Measurements from ENCODE around the gene AZIN2.
"Not testable (repeated sequence)": the region's sequence is repeated elsewhere in the genome, so short reads cannot be mapped to it uniquely, and the experiment has no call there.

AZIN2 gene

DNA sequence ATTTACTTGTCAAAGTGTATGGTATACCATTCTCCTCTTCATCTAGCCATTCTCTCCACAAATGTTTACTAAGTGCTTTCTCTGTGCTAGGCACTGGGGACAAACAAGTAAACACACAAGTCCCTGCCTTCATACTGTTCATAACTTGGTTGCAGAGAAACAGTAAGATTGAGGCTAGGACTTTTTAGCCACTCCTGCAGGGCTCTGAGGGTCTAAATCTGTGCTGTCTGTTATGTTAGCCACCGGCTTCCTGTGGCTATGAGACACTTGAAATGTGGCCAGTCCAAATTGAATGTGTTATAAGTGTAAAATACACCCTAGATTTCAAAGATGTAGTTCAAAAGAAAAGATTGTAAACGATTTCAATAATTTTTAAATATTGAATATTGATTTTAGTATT lies 50.2 kb downstream of the AZIN2 start:
- DNase-seq, result no peak

DNA sequence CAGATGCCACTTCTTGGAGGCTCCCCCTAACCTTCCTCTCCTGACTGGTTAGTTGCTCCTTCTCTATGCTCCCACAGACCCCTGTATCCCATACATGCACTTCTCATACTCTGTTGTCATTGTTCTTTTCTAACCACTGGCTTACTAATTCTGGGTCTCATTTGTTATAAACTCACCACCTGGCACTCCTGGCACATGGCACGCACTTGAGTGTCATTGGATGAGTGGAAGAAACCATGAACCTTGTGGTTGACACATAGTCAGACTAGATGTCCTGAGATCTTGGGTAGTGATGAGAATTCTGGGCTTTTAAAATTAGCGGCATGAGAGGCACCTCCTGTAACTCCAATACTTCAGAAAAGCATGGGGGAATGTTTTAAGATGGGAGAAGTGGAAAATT lies 51.6 kb downstream of the AZIN2 start:
- DNase-seq, result no peak

- DNase-seq, result no peak
Measured at GRCh38 chr1:33133478-33134105, 52.6 kb downstream of the AZIN2 start.

DNA sequence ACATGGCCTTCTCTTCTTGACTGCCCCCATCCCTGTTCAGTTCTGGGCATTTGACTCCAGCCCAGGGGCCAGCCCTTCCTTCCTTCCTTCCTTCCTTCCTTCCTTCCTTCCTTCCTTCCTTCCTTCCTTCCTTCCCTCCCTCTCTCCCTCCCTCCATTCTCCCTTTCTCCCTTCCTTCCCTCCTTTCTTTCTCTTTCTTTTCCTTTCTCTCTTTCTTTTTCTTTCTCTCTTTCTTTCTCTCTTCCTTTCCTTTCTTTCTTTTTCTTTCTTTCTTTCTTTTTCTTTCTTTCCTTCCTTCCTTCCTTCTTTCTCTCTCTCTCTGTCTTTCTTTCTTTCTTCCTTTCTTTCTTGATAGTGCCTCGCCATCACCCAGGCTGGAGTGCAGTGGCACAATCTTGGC lies 55.1 kb downstream of the AZIN2 start:
- not testable (repeated sequence) for DNase-seq

GRCh38 chr1:33137800-33138199 lies 56.8 kb downstream of the AZIN2 start:
- DNase-seq, result peak; percentile 34

- no peak for DNase-seq
Measured at GRCh38 chr1:33140153-33141149, 59.5 kb downstream of the AZIN2 start.

DNA sequence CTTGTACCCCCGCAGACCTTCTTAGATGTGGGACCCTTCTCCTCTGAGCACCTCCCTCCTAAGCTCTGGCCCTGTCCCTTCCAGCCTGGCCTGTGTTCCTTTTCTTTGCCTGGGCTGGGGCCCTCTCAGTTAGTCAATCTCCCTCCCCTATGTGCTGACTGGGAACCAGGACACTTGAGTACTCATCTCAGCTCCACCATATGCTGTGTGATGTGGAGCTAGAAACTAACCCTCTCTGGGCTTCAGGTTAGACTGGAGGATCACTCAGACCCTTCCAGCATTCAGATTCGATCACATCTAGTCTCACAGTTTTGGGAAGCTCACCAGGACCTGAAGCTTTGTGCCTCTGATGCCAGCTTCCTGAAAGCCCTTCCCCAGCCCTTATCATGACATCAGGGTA lies 60.3 kb downstream of the AZIN2 start:
- no peak for DNase-seq

DNA sequence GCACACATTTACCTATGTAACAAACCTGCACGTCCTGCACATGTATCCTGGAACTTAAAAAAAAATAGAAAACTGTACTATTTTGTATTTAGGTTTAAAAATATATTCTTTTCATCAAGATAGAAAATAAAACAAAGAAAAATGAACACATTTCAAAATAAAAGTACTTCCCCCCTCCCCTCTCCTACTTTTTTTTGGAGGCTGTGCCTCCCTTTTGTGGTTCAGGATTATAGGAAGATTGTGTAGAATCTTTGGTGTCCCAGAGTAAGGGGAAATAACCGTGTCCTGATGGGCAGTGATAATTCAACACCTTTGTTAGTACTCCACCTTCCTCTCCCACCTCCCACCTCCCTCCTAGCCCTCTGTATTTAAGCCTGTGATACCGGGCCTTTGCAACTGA lies 60.8 kb downstream of the AZIN2 start:
- DNase-seq, result no peak

GRCh38 chr1:33142483-33143064 lies 61.6 kb downstream of the AZIN2 start:
- no peak for DNase-seq

- no peak for DNase-seq
Measured at GRCh38 chr1:33143176-33143575, 62.2 kb downstream of the AZIN2 start.

DNA sequence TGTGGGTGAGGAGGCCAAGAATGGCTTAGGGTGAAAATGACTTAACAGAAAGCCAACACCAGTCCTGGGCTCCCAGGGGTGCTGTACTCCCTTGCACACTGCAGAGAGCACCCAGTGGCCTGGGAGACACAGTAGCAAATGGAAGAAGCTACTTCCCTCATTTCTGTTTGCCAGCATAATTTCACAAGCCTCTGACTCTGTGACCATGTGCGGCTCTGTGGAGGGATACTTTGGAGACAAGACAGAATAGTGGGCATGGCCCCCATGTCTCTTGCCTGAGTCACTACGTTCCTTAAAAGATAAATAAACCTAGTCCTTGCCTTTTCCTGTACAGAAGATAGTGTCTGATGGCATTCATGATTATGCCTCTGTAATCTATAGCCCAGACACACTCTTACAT lies 62.7 kb downstream of the AZIN2 start:
- no peak for DNase-seq

GRCh38 chr1:33146003-33146402 lies 65.0 kb downstream of the AZIN2 start:
- no peak for DNase-seq

GRCh38 chr1:33147275-33147996 lies 66.5 kb downstream of the AZIN2 start:
- no peak for DNase-seq

GRCh38 chr1:33147997-33148314 lies 67.0 kb downstream of the AZIN2 start:
- DNase-seq, result no peak

- DNase-seq, result no peak
Measured at GRCh38 chr1:33148615-33149014, 67.7 kb downstream of the AZIN2 start.

- DNase-seq, result no peak
Measured at GRCh38 chr1:33149453-33150190, 68.7 kb downstream of the AZIN2 start.

DNA sequence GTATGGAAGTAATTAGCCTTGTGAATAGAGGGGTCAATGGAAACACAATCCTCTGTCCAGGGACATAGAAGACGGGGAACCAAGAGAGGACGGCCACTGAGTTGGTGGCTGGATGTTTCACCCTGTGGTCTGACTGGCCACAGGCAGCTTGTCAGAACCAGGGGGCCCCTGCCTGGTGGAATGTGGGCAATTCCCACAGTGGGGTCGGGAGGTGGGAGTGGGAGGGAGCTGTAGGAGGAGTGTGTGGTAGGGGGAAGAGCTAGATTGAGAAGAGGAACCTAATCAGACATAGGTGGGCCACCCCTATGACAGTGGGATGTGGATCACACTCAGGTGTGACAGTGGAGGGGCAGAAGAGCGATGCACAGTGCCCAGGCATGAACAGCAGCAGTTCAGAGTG lies 69.6 kb downstream of the AZIN2 start:
- DNase-seq, result no peak

- DNase-seq, result no peak
Measured at GRCh38 chr1:33151116-33151515, 70.2 kb downstream of the AZIN2 start.

GRCh38 chr1:33152685-33153432 lies 71.9 kb downstream of the AZIN2 start:
- peak; percentile 95 for DNase-seq

DNA sequence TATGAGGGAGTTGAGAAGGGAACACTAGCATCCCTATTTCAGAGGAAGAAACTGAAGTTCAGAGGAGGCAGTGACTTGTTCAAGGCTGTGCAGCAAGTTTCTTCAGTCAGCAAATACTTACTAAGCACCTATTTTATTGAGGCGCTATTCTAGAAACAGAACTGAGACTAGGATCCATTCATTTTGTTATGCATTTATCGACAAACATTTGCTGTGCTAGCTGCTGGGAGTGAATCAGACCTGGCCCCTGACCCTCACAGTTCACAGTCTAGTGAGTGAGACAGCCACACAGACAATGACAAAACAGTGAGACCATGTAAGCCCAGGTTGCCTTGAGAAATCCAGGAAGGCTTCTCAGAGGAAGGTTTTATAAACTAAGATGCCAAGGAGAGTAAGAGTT lies 72.7 kb downstream of the AZIN2 start:
- no peak for DNase-seq

DNA sequence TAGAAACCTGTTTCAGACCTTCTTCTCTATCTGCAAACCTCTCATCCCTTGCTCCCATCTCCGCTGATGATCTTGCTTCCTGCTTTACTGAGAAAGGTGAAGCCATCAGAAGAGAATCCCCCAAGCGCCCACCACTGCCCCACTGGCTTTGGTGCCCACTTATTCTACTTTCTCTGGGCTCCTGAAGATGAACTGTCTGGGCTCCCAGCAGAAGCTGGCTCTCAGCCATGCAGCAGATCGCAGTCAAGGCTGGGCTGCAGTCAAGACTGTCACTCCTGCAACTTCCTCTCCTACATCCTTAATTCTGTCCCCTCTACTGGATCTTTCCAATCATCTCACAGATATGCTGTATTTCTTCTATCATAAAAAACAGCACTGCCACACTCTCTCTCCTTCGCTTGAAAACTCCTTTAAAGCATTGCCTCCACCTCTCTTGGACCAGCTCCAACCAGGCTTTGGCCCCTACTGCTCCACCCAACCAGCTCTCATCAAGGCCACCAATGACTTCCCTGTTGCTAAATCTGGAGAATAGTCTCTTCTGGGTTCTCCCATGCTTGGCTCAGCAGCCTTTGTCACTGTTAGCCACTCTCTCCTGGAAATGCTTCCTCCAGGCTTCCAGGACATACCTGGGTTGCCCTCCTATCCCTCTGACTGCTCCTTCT lies 75.1 kb downstream of the AZIN2 start:
- no peak for DNase-seq
